OCI-LY7 (cell line): ENCODE results near the gene RSPH4A.

Experiments used
- CTCF ChIP-seq: fragments of 200-600 bp; sonication (generic); conservative IDR thresholded peaks from 2 replicates; pipeline ENCODE4 v1.5.1; 2014; ENCODE audit warnings: mild to moderate bottlenecking, antibody characterized with exemption, low read length, moderate library complexity, mixed read lengths
- EZH2phosphoT487 ChIP-seq: fragments of 200-600 bp; sonication (generic); IDR thresholded peaks from 2 replicates; pipeline ENCODE4 v1.6.1; 2018; ENCODE audit warnings: low read depth, borderline replicate concordance, mild to moderate bottlenecking, mixed run types, antibody characterized with exemption, low read length, moderate library complexity, mixed read lengths

GRCh38 chr6:116624036-116624805 is 7.9 kb downstream of the RSPH4A start:
- TF ChIP-seq CTCF (no peak), EZH2phosphoT487 (no peak)
